ENCODE measurements around the gene HSPA12B. TPM values are rescaled to one million over a fixed set of nuclear protein-coding genes. Genes with fewer than 3 reads are reported as not detected.
A peak's percentile ranks its signal among the peaks of the same experiment; 100 is the strongest.

Gene HSPA12B
- total RNA-seq, 1 donor, result not detected

GRCh38 chr20:3753098-3753497, 20.6 kb downstream of the HSPA12B start:
- no peak overlapping the region for H3K4me3 ChIP-seq (ENCODE audit: low read depth, low read length)
- TF ChIP-seq CTCF (IDR thresholded peaks at IDR 0.05; ENCODE audit: insufficient read depth, low read depth, low read length), result peak; percentile 88
- peak; percentile 79 for DNase-seq (ENCODE audit: low read depth)

- no peak for TF ChIP-seq CTCF (IDR thresholded peaks at IDR 0.05; ENCODE audit: insufficient read depth, low read depth, low read length)
- no peak for DNase-seq (ENCODE audit: low read depth)
- no peak overlapping the region for H3K4me3 ChIP-seq (ENCODE audit: low read depth, low read length)
Observed at GRCh38 chr20:3753501-3754275, 21.2 kb downstream of the HSPA12B start.

GRCh38 chr20:3754276-3754630, 21.8 kb downstream of the HSPA12B start:
- H3K4me3 ChIP-seq (ENCODE audit: low read depth, low read length), result no peak overlapping the region
- DNase-seq (ENCODE audit: low read depth), result no peak
- TF ChIP-seq CTCF (IDR thresholded peaks at IDR 0.05; ENCODE audit: insufficient read depth, low read depth, low read length), result no peak

- TF ChIP-seq CTCF (IDR thresholded peaks at IDR 0.05; ENCODE audit: insufficient read depth, low read depth, low read length), result no peak
Observed at GRCh38 chr20:3755269-3755668, 22.8 kb downstream of the HSPA12B start.

GRCh38 chr20:3755814-3756480, 23.5 kb downstream of the HSPA12B start:
- no peak for DNase-seq (ENCODE audit: low read depth)
- TF ChIP-seq CTCF (IDR thresholded peaks at IDR 0.05; ENCODE audit: insufficient read depth, low read depth, low read length), result no peak
- H3K4me3 ChIP-seq (ENCODE audit: low read depth, low read length), result no peak overlapping the region

More at GRCh38 chr20:3755269-3755668, 22.8 kb downstream of the HSPA12B start:
- no peak overlapping the region for H3K4me3 ChIP-seq (ENCODE audit: low read depth, low read length)
- no peak for DNase-seq (ENCODE audit: low read depth)

GRCh38 chr20:3757268-3757667, 24.8 kb downstream of the HSPA12B start:
- TF ChIP-seq CTCF (IDR thresholded peaks at IDR 0.05; ENCODE audit: insufficient read depth, low read depth, low read length), result no peak
- no peak overlapping the region for H3K4me3 ChIP-seq (ENCODE audit: low read depth, low read length)
- DNase-seq (ENCODE audit: low read depth), result no peak
